H1 (cell line): ENCODE results near the gene STT3B. TPM values are rescaled to one million over a fixed set of nuclear protein-coding genes. Genes with fewer than 3 reads are reported as not detected.

Source experiments
- CHD1 ChIP-seq: IDR thresholded peaks from 2 replicates; pipeline ENCODE4 v1.6.1; 2012; ENCODE audit warnings: low read depth, low read length, improper control_type of control experiment
- CHD2 ChIP-seq: IDR thresholded peaks from 2 replicates; pipeline ENCODE4 v1.6.1; 2012; ENCODE audit warnings: low read length, improper control_type of control experiment
- CHD7 ChIP-seq: fragments of 300-600 bp; sonication (generic); IDR thresholded peaks from 2 replicates; pipeline ENCODE4 v1.7.1; 2012; ENCODE audit warnings: low read length, moderate library complexity, mild to moderate bottlenecking, inconsistent platforms; ENCODE audit not compliant: insufficient replicate concordance
- CTBP2 ChIP-seq: IDR thresholded peaks from 2 replicates; pipeline ENCODE4 v1.7.0; 2011; ENCODE audit warnings: borderline replicate concordance, mild to moderate bottlenecking, moderate library complexity, mixed read lengths, low read length; ENCODE audit not compliant: insufficient read depth, insufficient read length
- EP300 ChIP-seq, 2 experiments: IDR thresholded peaks; 1 replicate in 1 of 2; 2 replicates in 1 of 2; pipeline ENCODE4 v1.6.1; 2011 to 2012; ENCODE audit warnings: low read depth in 2 of 2, low read length in 2 of 2, mild to moderate bottlenecking in 2 of 2, borderline replicate concordance in 1 of 2, inconsistent platforms in 1 of 2, moderate library complexity in 1 of 2
- EZH2 ChIP-seq: fragments of 200-600 bp; sonication (generic); IDR thresholded peaks from 2 replicates; pipeline ENCODE4 v1.7.1; 2012; ENCODE audit warnings: low read depth, mild to moderate bottlenecking, moderate library complexity, low read length, inconsistent platforms; ENCODE audit not compliant: severe bottlenecking
- KDM5A ChIP-seq: fragments of 200-600 bp; IDR thresholded peaks from 2 replicates; pipeline ENCODE4 v1.7.1; 2012; ENCODE audit warnings: mild to moderate bottlenecking, low read length, inconsistent platforms, mixed read lengths
- PHF8 ChIP-seq: fragments of 200-600 bp; sonication (generic); conservative IDR thresholded peaks from 2 replicates; pipeline ENCODE4 v1.7.1; 2012; ENCODE audit warnings: low read depth, mild to moderate bottlenecking, inconsistent platforms, low read length, moderate library complexity
- RXRA ChIP-seq: IDR thresholded peaks from 2 replicates; pipeline ENCODE4 v1.6.1; 2011; ENCODE audit warnings: low read depth, mild to moderate bottlenecking, low read length, moderate library complexity; ENCODE audit not compliant: insufficient read depth
- polyA plus RNA-seq, 7 experiments: library from polyadenylated mRNA; depleted of rRNA in 3 of 7; stranded (reverse) in 5 of 7; unstranded in 2 of 7; fragments of >200 nt in 5 of 7; fragments of 200-250 nt in 2 of 7; gene quantifications; 1 replicate in 5 of 7; 2 replicates in 1 of 7; 4 replicates in 1 of 7; pipeline versions ENCODE4 v1.2.1 to v1.2.3, GENCODE V29; 2011 to 2013; ENCODE audit warnings: missing spikeins in 2 of 7, mixed read lengths in 2 of 7
- total RNA-seq: library from RNA; stranded (reverse); fragmentation: NEBNext Ultra II Directional; extraction: Animal tissue kit (Norgen Biotek cat#: 25700); gene quantifications from 2 replicates; pipeline ENCODE4 v1.2.1, GENCODE V29; 2021

STT3B gene
- total and polyA plus RNA-seq, 2 of the 8 experiments (the other 6 are each of a cell fraction or from before 2014, with no cell fraction given) = 43.5 to 134 TPM

- TF ChIP-seq CHD7 (no peak), EZH2 (no peak), EP300 (IDR thresholded peaks at IDR 0.05; ENCODE audit: borderline replicate concordance in 1 of 2, low read depth in 2 of 2, low read length in 2 of 2) (no peak), PHF8 (no peak), RXRA (no peak), KDM5A (no peak), CTBP2 (no peak), CHD1 (no peak), CHD2 (no peak)
These were observed 57.9 kb downstream of the STT3B start (continued) for GRCh38 chr3:31590650-31591049.
